Tibial nerve (tissue), 4 donors: ENCODE results near the gene GALE. TPM values are rescaled to one million over a fixed set of nuclear protein-coding genes. Genes with fewer than 3 reads are reported as not detected.
"Not testable (repeated sequence)": the region's sequence is repeated elsewhere in the genome, so short reads cannot be mapped to it uniquely, and the experiment has no call there.

Source experiments
- DNase-seq, 2 donors: peaks; one replicate each; pipeline ENCODE4 v3.0.0-alpha.2; 2019; ENCODE audit warnings: low spot score in 2 of 2
- H3K27ac ChIP-seq, 4 donors: fragments of 200-600 bp; sonication (generic) in 3 of 4; one replicate each; pipeline ENCODE4 v1.5.1; 2017 to 2019; ENCODE audit warnings: mild to moderate bottlenecking in 1 of 4
- H3K27me3 ChIP-seq, 2 donors: fragments of 200-600 bp; sonication (generic) in 1 of 2; one replicate each; pipeline versions ENCODE4 v1.5.1 to v1.6.0; 2017 to 2019
- H3K36me3 ChIP-seq, 3 donors: fragments of 200-600 bp; sonication (generic); one replicate each; pipeline ENCODE4 v1.5.1; 2018 to 2019
- H3K4me1 ChIP-seq, 4 donors: fragments of 200-600 bp; sonication (generic) in 3 of 4; one replicate each; pipeline ENCODE4 v1.5.1; 2017 to 2019
- H3K4me3 ChIP-seq, 4 donors: fragments of 200-600 bp; sonication (generic) in 3 of 4; one replicate each; pipeline ENCODE4 v1.5.1; 2017 to 2019; ENCODE audit warnings: mild to moderate bottlenecking in 1 of 4, moderate library complexity in 1 of 4
- H3K9me3 ChIP-seq, 4 donors: fragments of 200-600 bp; sonication (generic) in 3 of 4; one replicate each; pipeline ENCODE4 v1.5.1; 2017 to 2019
- CTCF ChIP-seq, 5 experiments: fragments of 200-600 bp in 3 of 5; fragments of 450-650 bp in 2 of 5; sonication (generic) in 3 of 5; IDR thresholded peaks; one replicate each; pipeline ENCODE4 v1.5.1; 2016 to 2019; ENCODE audit warnings: antibody characterized with exemption in 5 of 5, mild to moderate bottlenecking in 3 of 5, moderate library complexity in 2 of 5
- EP300 ChIP-seq, 2 donors: sonication (generic); formaldehyde crosslinking; IDR thresholded peaks; one replicate each; pipeline ENCODE4 v1.6.1; 2017; ENCODE audit warnings: antibody characterized with exemption in 2 of 2, mild to moderate bottlenecking in 1 of 2
- POLR2A ChIP-seq, 2 donors: fragments of 450-650 bp; IDR thresholded peaks; one replicate each; pipeline ENCODE4 v1.6.1; 2017; ENCODE audit warnings: antibody characterized with exemption in 2 of 2, mild to moderate bottlenecking in 2 of 2, moderate library complexity in 2 of 2
- WGBS, 2 donors: methylation state at CpG; one replicate each; pipeline ENCODE4 v1.1.5; 2018; 5-methylcytosine and 5-hydroxymethylcytosine counted together
- total RNA-seq, 4 donors: library from RNA; depleted of rRNA; stranded (reverse); fragments of >200 nt; gene quantifications; one replicate each; pipeline ENCODE4 v1.1.0, GENCODE V29; 2016

The GALE gene
- total RNA-seq, 4 donors from 2014 or later: 12.6 to 21.6 (median 15.8) TPM

GRCh38 chr1:23797478-23798448 is 2.8 kb downstream of the GALE start:
- no peak overlapping the region for H3K4me3 ChIP-seq
- WGBS, 2 donors: 79 to 88% methylated on average over 16 to 19 of the region's 20 CpGs
- no peaks in the 10 kb centered on the region for H3K27me3 ChIP-seq
- no peaks in the 10 kb centered on the region for H3K9me3 ChIP-seq
- H3K36me3 ChIP-seq: peaks cover 0 to 59% (median 8%) of the 10 kb centered on the region in 3 donors
- no peak for DNase-seq
- H3K27ac ChIP-seq: no peak overlapping the region
- peaks cover 0 to 48% (median 20%) of the 10 kb centered on the region in 4 donors for H3K4me1 ChIP-seq
- TF ChIP-seq EP300 (IDR thresholded peaks at IDR 0.05): no peak

GRCh38 chr1:23796466-23797271 is 3.9 kb downstream of the GALE start:
- WGBS, 2 donors: 64 to 71% methylated on average over 15 to 16 of the region's 17 CpGs
- Histone ChIP-seq H3K4me3 (no peak overlapping the region), H3K27ac (no peak overlapping the region), H3K9me3 (no peaks in the 10 kb centered on the region), H3K27me3 (no peaks in the 10 kb centered on the region), H3K4me1 (peaks cover 0 to 55% (median 29%) of the 10 kb centered on the region in 4 donors), H3K36me3 (peaks cover 0 to 57% (median 8%) of the 10 kb centered on the region in 3 donors)
- DNase-seq: no peak
- TF ChIP-seq CTCF (IDR thresholded peaks at IDR 0.05): no peak
- TF ChIP-seq POLR2A (IDR thresholded peaks at IDR 0.05): no peak

GRCh38 chr1:23795676-23796465 is 4.7 kb downstream of the GALE start:
- no peaks in the 10 kb centered on the region for H3K27me3 ChIP-seq
- TF ChIP-seq CTCF (IDR thresholded peaks at IDR 0.05) (no peak), EP300 (IDR thresholded peaks at IDR 0.05) (no peak), POLR2A (IDR thresholded peaks at IDR 0.05) (no peak)
- H3K9me3 ChIP-seq: no peaks in the 10 kb centered on the region
- DNase-seq: no peak
- peaks cover 0 to 57% (median 8%) of the 10 kb centered on the region in 3 donors for H3K36me3 ChIP-seq
- no peak overlapping the region for H3K4me3 ChIP-seq
- peaks cover 0 to 52% (median 24%) of the 10 kb centered on the region in 4 donors for H3K4me1 ChIP-seq
- WGBS, 2 donors: 83 to 86% methylated on average over 10 to 11 of the region's 16 CpGs
- H3K27ac ChIP-seq: no peak overlapping the region

GRCh38 chr1:23794732-23795182 is 5.8 kb downstream of the GALE start:
- WGBS, 2 donors: 53 to 80% methylated on average over 6 to 9 of the region's 9 CpGs
- not testable (repeated sequence) for H3K27me3 ChIP-seq, H3K4me3 ChIP-seq, DNase-seq, H3K9me3 ChIP-seq, H3K27ac ChIP-seq
- H3K4me1 ChIP-seq: peaks cover 0 to 57% (median 25%) of the 10 kb centered on the region in 4 donors
- H3K36me3 ChIP-seq: peaks cover 0 to 57% (median 8%) of the 10 kb centered on the region in 3 donors

GRCh38 chr1:23793861-23794731 is 6.5 kb downstream of the GALE start:
- TF ChIP-seq EP300 (IDR thresholded peaks at IDR 0.05): no peak
- no peak for TF ChIP-seq CTCF (IDR thresholded peaks at IDR 0.05)
- no peak for TF ChIP-seq POLR2A (IDR thresholded peaks at IDR 0.05)
- peaks cover 0 to 50% (median 19%) of the 10 kb centered on the region in 4 donors for H3K4me1 ChIP-seq
- H3K27me3 ChIP-seq: no peaks in the 10 kb centered on the region
- no peaks in the 10 kb centered on the region for H3K9me3 ChIP-seq
- 66 to 68% methylated on average over 12 to 18 of the region's 21 CpGs for WGBS, 2 donors
- no peak for DNase-seq
- H3K4me3 ChIP-seq: no peak overlapping the region
- peaks cover 0 to 61% (median 8%) of the 10 kb centered on the region in 3 donors for H3K36me3 ChIP-seq
- peak overlapping the region in 2 of 4 donors; percentile 34 to 91 for H3K27ac ChIP-seq
